GM19455 (cell line): Measurements from ENCODE around the gene PRR15L.
"Not testable (repeated sequence)": the region's sequence is repeated elsewhere in the genome, so short reads cannot be mapped to it uniquely, and the experiment has no call there.

Experiments
- ATAC-seq: cut with Tn5 transposase; IDR thresholded peaks from one replicate; pipeline ENCODE4 v1.9.1; 2021; ENCODE audit not compliant: unreplicated experiment

The PRR15L gene

DNA sequence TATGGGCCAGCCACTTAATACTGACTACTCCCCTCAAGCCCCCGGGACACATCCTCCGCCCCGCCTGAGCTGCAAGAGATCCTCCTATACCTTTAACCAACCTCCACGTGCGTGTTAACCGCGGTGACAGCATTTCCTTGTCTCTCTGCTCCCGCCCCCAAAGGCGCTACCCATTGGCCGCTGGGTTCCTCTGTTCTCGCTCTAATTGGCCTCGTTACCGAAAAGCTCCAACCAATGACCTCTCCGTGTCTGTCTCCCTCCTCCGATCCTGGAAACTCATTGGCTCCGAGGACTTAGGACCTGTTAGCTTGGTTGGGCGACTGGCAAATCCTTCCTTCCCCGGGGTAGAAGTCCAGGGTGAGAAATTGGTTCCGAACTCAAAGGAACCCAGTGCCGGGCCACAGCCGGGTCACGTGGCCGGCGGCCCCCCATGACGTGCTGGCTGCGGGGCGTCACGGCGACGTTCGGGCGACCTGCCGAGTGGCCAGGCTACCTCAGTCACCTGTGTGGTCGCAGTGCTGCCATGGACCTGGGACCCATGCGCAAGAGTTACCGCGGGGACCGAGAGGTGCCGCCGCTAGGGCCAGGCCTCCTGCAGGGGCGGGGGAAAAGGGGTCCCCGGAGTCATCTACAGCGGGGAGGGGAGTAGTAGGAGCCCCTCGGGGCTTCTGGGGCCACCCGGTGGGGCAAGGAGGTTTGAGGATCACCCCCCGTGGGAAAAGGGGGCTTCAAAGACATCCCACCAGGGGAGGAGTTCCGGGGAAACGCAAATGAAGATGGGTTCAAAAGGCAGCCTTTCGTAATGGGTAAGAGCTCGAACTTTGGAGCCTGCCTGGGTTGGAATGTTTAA lies 16.2 kb downstream of the PRR15L start, which contains the start of gene PNPO:
PNPO (plus strand) TSS at position 326 of the 850 bp plus-strand sequence; CDS start at position 431, 105 bp downstream.
- ATAC-seq: peak; percentile 93

DNA sequence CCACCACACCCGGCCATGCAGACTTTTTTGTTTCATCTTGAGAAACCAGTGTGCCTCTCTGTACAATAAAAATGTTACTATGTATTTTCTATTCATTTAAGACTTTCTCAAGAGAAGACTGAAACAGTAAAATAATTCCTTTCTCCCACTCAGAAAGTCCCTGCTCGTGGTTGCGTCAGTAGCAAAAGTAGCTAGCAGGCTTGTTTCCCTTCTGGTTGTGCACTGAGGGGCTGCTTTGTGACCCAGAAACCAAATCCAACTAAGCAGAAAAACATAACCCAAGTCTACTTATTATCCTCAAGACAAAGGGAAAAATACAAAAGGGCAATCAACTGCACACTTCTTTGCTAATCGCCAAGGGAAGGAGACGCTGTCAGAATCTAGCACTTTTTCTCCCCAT lies 19.7 kb downstream of the PRR15L start:
- ATAC-seq: no peak

DNA sequence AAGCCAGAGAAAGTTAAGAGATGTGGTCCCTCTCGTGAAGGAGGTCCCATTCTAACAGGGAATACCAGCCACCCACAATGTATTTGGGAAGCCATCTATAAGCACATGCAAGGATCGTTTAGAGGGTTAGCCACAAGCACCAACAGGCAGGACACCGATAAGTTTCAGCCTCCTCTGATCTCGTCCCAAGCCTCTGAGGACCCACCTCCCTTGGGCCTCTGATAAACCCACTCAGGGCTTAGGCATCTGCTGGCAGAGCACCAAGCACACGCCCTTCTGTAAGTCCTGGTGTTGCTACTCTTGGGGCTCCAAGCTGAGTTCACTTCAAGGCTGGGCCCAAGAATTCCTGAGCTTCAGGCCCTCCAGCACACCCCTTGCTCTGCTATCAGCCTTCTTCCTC lies 21.7 kb downstream of the PRR15L start:
- ATAC-seq: no peak

DNA sequence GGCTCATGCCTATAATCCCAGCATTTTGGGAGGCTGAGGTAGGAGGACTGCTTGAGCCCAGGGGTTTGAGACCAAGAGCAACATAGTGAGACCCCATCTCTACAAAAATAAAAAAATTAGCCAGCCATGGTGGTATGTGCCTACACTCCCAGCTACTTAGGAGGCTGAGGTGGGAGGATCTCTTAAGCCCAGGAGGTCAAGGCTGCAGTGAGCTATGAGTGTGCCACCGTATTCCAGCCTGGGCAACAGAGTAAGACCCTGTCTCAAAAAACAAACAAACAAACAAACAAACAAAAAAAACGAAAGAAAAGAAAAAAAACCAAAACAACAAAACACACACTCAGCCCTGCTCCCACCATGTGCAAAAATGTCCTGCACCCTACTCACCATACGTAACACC lies 22.2 kb downstream of the PRR15L start:
- not testable (repeated sequence) for ATAC-seq

DNA sequence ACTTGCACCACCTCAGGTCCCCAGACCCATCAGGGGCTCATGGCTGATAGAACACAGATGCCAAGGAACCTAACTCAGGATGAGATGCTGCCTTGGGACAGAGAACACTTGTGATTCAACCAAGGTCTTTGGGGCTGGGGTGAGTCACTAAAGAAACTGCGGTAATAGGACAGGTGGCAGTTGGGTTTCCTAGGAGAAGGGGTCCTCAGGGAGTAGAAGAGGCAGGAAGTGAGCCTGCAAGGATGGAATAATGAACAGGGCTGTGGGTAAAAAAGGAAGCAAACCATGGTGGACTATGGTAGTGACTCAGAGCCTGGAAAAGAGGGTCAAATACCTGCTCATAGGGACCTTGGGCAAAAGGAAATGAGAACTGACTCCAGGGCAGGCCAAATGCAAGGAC lies 22.8 kb downstream of the PRR15L start:
- ATAC-seq: no peak

DNA sequence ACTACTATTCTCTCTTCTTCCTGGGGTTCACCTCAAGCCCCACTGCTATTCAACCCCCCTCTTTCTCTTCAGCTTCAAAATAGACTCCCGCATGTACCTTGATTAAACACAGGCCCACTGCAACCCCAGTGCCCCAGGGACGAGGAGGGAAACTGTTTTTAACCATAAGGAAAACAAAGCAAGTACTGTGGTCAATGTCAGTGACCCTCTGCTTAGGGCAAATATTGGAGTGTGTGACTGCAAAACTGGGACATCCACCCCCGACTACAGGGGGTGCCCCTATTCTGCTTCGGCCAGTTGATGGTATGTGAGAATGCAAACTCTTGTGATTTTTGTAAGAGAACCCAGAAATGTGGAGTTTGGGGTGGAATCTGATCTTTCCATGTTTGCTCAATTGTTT lies 25.8 kb downstream of the PRR15L start:
- no peak for ATAC-seq

DNA sequence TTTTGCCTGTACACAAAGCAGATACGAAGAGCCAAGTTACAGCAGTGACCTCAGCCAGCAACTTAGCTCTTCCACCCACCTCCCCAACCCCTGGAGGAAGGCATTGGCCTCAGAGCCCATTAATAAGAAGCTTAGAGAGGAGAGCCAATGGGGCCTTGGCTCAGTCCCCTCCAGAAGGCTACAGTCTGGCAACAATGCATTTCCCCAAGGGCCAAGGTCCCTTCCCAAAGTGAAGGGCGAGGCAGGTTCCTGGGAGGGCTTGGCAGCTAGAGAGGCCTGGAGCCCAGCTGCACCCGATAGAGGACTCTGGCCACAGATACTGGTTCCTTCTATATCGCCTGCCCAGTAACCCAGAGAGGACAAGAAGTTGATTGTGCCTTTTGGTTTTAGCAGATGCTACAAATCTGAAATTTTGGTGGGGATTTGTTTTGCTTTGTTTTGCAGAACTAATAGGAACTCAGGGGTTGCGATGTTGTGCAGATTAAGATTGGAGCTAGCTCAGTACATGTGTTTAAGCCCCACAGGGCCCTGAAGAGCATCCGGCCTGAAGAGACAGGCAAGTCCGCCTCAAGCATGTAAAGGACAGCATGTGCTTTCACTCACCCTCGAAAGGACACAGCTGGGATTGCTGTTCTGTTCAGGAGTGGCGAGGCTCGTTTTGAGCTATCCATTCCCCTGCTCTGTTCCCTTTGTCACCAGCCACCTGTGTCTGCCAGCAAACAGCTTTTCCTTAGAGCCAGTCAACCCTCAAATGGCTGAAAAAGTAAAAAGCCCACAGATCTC lies 28.3 kb downstream of the PRR15L start:
- ATAC-seq: no peak

DNA sequence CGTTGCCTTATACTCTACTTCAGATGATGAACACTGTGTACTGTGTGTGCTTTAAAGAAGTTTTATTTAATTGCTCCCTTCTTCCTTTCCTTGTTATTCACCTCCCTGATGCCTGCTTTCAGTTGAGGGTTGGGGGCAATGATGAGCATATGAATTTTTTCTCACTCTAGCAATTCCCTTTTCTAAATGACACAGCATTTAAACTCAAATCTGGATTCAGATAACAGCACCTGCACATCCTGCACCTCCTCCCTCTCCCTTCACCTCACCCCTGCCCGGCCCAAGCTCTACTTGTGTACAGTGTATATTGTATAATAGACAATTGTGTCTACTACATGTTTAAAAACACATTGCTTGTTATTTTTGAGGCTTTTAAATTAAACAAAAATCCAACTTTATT lies 29.3 kb downstream of the PRR15L start:
- ATAC-seq: no peak

DNA sequence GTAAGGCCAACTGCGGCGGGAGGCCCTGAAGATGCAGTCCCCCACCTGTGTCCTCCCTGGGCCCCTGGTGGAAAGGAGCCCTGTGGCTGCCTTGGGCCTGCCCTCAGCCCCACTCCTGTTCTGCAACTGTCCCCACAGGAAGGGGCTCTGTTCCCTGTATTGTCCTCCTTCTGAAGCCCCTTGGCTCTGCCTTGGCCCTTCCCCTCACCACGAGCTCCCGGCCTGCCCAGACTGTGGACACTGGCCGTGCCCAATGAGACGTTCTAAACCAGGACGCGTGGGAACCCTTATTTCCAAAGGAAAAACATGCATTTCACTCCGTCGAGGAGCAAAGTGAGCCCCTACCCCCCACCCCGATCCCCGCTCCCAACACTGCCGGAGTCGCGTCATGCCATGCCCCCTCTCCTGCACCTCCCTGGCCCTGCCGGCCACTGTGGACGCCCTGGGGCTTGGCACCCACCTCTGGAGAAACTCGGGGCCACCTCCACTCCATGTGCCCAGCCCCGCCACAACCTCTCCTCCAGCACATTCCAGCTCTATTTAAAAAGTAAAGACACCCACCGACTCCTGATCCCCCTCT lies 29.8 kb downstream of the PRR15L start:
- no peak for ATAC-seq

DNA sequence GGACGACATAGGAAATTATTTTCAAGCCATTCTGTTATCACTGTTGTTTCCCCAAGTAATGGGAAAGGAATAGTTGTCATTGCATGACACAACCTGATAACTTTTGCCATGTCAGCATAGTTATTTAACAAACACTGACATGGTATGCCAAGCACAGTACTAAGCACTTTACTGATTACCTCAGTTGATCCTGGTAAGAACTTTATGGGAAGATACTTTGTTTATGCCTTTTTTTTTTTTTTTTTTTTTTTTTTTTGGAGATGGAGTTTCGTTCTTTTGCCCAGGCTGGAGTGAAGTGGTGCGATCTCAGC lies 32.0 kb downstream of the PRR15L start:
- no peak for ATAC-seq

DNA sequence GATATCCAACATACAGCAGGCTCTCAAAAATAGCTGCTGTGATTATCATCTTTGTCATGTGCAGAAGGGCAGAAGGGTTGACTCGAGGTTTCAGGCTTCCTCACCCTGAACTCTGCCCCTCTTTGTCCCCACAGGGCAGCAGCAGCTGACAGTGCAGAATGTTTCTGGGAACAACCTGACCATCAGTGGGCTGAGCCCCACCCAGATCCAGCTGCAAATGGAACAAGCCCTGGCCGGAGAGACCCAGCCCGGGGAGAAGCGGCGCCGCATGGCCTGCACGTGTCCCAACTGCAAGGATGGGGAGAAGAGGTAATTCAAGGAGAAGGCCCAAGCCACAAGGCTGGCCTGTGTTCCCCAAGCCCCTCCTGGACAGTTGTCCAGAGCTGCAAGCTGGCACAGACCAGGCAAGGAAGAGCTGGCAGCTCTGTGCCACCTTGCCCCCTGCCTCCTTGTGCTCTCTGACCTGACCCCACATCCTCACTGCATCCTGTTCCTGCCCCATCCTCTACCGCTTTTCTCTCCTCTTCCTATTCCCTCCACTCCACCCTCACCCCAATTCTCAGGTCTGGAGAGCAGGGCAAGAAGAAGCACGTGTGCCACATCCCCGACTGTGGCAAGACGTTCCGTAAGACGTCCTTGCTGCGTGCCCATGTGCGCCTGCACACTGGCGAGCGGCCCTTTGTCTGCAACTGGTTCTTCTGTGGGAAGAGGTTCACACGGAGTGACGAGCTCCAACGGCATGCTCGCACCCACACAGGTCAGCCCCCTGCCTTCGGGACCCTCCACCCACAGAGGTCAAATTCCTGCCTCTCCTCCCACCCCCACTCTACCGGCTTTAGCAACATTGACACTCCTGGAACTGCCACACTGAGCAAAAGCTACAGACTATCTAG lies 32.7 kb downstream of the PRR15L start:
- no peak for ATAC-seq

DNA sequence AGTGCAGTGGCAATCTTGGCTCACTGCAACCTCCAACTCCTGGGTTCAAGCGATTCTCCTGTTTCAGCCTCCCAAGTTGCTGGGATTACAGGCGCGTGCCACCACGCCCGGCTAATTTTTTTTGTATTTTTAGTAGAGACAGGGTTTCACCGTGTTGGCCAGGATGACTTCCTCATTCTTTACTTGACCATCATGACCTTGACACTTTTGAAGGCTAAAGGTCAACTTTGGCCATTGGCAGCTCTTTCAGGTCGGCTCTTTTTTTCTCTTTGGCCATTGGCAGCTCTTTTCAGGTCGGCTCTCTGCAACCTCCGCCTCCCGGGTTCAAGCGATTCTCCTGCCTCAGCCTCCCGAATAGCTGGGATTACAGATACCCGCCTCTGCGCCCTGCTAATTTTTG lies 37.8 kb downstream of the PRR15L start:
- not testable (repeated sequence) for ATAC-seq

DNA sequence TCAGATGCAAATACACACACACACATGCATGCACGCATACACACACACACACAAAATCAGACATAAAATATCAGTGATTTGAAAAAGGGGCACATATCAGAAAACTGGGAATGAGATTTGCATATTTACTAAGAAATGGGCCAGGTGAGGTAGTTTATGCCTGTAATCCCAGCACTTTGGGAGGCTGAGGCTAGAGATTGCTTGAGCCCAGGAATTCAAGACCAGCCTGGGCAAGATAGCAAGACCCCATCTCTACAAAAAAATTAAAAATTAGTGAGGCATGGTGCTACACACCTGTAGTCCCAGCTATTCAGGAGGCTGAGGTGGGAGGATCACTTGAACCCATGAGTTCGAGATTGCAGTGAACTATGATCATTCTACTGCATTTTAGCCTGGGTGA lies 38.7 kb downstream of the PRR15L start:
- ATAC-seq: no peak

DNA sequence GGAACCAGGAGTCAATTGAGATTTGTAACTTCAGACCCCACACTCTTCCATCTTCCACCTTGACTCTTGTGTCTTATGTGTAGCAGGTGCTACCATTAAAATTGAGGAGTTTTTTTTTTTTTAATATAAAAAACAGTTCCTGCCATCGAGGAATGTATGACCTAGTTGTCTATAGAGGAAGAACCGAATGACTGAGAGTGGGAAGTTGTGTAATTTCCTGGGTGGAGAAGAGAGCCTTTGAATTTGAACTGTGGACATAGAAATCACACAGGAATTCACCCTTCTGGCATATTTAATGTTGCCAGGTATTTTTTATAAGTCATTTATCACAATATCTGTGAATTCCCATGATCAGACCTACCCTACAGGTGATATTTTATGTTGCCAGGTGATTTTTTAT lies 39.7 kb downstream of the PRR15L start:
- ATAC-seq: no peak

DNA sequence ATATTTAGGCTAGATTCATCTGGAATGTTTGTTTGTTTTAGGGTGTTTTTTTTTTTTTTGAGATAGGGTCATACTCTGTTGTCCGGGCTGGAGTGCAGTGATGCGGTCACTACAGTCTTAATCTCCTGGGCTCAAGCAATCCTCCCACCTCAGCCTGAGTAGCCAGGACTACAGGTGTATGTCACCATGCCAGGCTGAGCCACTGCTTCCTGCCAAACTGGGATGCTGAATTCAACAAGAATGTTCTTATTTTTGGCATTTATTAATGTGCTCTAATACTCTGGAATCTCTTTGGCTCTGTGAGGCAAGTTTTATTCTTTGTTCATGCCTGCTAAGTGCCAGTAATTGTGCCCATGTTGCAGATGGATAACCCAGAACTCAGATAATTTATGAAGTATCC lies 40.1 kb downstream of the PRR15L start:
- no peak for ATAC-seq

DNA sequence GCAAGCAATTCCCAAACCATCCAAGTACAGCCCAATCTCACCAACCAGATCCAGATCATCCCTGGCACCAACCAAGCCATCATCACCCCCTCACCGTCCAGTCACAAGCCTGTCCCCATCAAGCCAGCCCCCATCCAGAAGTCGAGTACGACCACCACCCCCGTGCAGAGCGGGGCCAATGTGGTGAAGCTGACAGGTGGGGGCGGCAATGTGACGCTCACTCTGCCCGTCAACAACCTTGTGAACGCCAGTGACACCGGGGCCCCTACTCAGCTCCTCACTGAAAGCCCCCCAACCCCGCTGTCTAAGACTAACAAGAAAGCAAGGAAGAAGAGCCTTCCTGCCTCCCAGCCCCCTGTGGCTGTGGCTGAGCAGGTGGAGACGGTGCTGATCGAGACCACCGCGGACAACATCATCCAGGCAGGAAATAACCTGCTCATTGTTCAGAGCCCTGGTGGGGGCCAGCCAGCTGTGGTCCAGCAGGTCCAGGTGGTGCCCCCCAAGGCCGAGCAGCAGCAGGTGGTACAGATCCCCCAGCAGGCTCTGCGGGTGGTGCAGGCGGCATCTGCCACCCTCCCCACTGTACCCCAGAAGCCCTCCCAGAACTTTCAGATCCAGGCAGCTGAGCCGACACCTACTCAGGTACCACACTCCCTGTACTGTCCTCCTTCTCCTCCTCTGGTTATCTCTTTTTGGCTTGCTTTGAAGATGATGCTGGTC lies 41.0 kb downstream of the PRR15L start:
- ATAC-seq: no peak

DNA sequence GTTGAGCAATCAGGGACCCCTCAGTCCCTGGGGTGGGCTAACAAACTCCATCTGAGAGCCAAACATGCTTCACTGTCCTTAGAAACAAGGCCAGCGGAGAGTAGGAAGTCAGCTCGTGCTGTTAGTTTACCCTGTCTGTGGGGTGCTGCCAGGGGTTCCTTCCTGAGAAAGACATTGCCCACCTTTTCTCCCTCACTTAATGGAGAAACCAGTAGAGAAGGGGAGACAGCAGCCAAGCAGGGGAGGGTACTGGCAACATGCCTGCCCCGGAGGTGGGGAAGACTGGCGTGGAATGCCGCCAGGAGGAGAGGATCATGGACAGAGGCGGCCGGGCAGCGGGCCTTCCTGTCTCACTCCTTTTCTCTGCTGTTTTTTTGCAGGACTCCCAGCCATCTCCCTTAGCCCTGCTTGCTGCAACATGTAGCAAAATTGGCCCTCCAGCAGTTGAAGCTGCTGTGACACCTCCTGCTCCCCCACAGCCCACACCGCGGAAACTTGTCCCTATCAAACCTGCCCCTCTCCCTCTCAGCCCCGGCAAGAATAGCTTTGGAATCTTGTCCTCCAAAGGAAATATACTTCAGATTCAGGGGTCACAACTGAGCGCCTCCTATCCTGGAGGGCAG lies 41.8 kb downstream of the PRR15L start:
- no peak for ATAC-seq

DNA sequence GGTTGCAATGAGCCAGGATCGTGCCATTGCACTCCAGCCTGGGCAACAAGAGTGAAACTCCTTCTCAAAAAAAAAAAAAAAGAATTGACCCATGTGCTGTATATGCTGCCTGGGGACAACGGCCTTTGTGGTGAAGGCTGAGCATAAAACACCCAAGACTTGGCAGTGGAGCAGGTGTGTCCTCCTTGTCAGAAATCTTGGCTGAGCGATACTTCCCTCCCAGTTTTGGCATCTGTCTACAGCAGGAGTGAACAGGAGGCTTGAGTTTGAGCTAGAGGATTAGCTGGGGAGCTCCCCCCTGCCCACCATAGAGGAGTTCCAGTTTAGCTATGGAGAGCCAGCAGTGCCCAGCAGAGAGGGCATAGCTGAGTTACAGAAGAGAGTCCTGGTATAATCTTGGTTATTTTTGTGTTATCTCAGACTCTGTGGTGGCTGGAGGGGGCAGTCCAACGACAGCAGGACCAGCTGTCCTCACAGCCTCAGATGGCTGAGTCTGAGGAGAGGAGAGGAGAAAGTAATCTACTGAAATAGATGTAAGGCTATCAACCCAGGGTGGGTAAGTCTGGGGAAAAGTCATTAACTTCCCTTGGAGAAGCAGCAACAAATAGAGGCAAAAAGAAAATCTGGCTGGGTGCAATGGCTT lies 43.3 kb downstream of the PRR15L start:
- no peak for ATAC-seq

DNA sequence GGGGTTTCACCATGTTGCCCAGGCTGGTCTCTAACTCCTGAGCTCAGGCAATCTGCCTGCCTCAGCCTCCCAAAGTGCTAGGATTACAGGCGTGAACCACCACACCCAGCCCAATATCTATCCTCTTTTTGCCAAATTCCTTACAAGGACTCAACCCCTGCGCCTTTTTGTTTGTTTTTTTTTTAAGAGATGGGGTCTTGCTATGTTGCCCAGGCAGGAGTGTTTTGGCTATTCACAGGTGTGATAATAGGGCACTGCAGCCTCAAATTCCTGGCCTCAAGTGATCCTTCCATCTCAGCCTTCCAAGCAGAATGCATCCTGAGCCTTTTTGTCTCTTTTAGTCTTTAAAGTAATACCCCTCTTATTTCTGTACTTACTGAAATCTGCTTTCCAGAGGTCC lies 44.6 kb downstream of the PRR15L start:
- ATAC-seq: no peak
